ENCODE measurements around the gene SIRT7.
"Not testable (repeated sequence)": the region's sequence is repeated elsewhere in the genome, so short reads cannot be mapped to it uniquely, and the experiment has no call there.

SIRT7 gene

GRCh38 chr17:81918832-81919545, 1.0 kb upstream of the SIRT7 start:
- DNase-seq (ENCODE audit: low spot score) = peak; percentile 77

- not testable (repeated sequence) for DNase-seq (ENCODE audit: low spot score)
Observed at GRCh38 chr17:81918333-81918669, 325 bp upstream of the SIRT7 start.

- peak; percentile 66 for DNase-seq (ENCODE audit: low spot score)
Observed at GRCh38 chr17:81916234-81917001, 1.6 kb downstream of the SIRT7 start.

- no peak for DNase-seq (ENCODE audit: low spot score)
Observed at GRCh38 chr17:81915331-81915730, 2.6 kb downstream of the SIRT7 start.

GRCh38 chr17:81914103-81914850, 3.7 kb downstream of the SIRT7 start:
- no peak for DNase-seq (ENCODE audit: low spot score)

GRCh38 chr17:81913394-81914102, 4.4 kb downstream of the SIRT7 start:
- DNase-seq (ENCODE audit: low spot score) = no peak

- DNase-seq (ENCODE audit: low spot score) = peak; percentile 41
Observed at GRCh38 chr17:81912441-81913309, 5.3 kb downstream of the SIRT7 start.

GRCh38 chr17:81911969-81912368, 6.0 kb downstream of the SIRT7 start:
- DNase-seq (ENCODE audit: low spot score) = no peak

GRCh38 chr17:81911277-81911961, 6.6 kb downstream of the SIRT7 start, which contains the start of gene PCYT2:
Gene PCYT2 (minus strand): TSS chr17:81911399. CDS start chr17:81911355, 44 bp downstream.
- peak; percentile 93 for DNase-seq (ENCODE audit: low spot score)

GRCh38 chr17:81910840-81911276, 7.1 kb downstream of the SIRT7 start:
- DNase-seq (ENCODE audit: low spot score) = peak; percentile 23

- peak; percentile 25 for DNase-seq (ENCODE audit: low spot score)
Observed at GRCh38 chr17:81909966-81910839, 7.8 kb downstream of the SIRT7 start.

GRCh38 chr17:81909231-81909630, 8.7 kb downstream of the SIRT7 start:
- no peak for DNase-seq (ENCODE audit: low spot score)

- no peak for DNase-seq (ENCODE audit: low spot score)
Observed at GRCh38 chr17:81908793-81909192, 9.2 kb downstream of the SIRT7 start.

GRCh38 chr17:81907219-81908145, 10.5 kb downstream of the SIRT7 start:
- no peak for DNase-seq (ENCODE audit: low spot score)

GRCh38 chr17:81906476-81907218, 11.3 kb downstream of the SIRT7 start:
- DNase-seq (ENCODE audit: low spot score) = peak; percentile 26

- DNase-seq (ENCODE audit: low spot score) = no peak
Observed at GRCh38 chr17:81905993-81906392, 12.0 kb downstream of the SIRT7 start.

GRCh38 chr17:81905424-81905875, 12.5 kb downstream of the SIRT7 start:
- no peak for DNase-seq (ENCODE audit: low spot score)
